Trophoblast cell (in vitro differentiated cells and primary cell): Measurements from ENCODE around the gene KRTAP10-12.

Source experiments
- DNase-seq, 2 donors: peaks; one replicate each; pipeline ENCODE4 v3.0.0-alpha.2; 2016
- H2AFZ ChIP-seq: 2 replicates; pipeline ENCODE4 v1.6.1; 2013; ENCODE audit warnings: low read length, moderate library complexity, mild to moderate bottlenecking; ENCODE audit not compliant: insufficient read depth, poor library complexity
- H2AK5ac ChIP-seq: 2 replicates; pipeline ENCODE4 v1.6.1; 2013; ENCODE audit warnings: mild to moderate bottlenecking, low read length
- H2BK120ac ChIP-seq: 2 replicates; pipeline ENCODE4 v1.6.1; 2013; ENCODE audit warnings: low read length, mild to moderate bottlenecking, moderate library complexity; ENCODE audit not compliant: insufficient read depth, poor library complexity
- H2BK12ac ChIP-seq: 2 replicates; pipeline ENCODE4 v1.6.1; 2013; ENCODE audit warnings: mild to moderate bottlenecking, low read length, moderate library complexity
- H2BK5ac ChIP-seq: 2 replicates; pipeline ENCODE4 v1.6.1; 2013; ENCODE audit warnings: low read length, low read depth, moderate library complexity, mild to moderate bottlenecking; ENCODE audit not compliant: poor library complexity
- H3K14ac ChIP-seq: 2 replicates; pipeline ENCODE4 v1.6.1; 2013; ENCODE audit warnings: mild to moderate bottlenecking, low read length
- H3K18ac ChIP-seq: 2 replicates; pipeline ENCODE4 v1.6.1; 2013; ENCODE audit warnings: mild to moderate bottlenecking, low read length
- H3K23ac ChIP-seq: 2 replicates; pipeline ENCODE4 v1.6.1; 2013; ENCODE audit warnings: low read length
- H3K27ac ChIP-seq: 2 replicates; pipeline ENCODE4 v1.5.1; 2013; ENCODE audit warnings: low read depth, mild to moderate bottlenecking, inconsistent platforms, low read length, moderate library complexity
- H3K27me3 ChIP-seq: 2 replicates; pipeline ENCODE4 v1.6.1; 2013; ENCODE audit warnings: inconsistent platforms, mild to moderate bottlenecking, low read length, moderate library complexity; ENCODE audit not compliant: insufficient read depth
- H3K36me3 ChIP-seq, 2 experiments: 1 replicate in 1 of 2; 2 replicates in 1 of 2; pipeline ENCODE4 v1.6.1; 2013; ENCODE audit warnings: low read length in 2 of 2, mild to moderate bottlenecking in 2 of 2, moderate library complexity in 1 of 2; ENCODE audit not compliant: insufficient read depth in 2 of 2, control insufficient read depth in 1 of 2
- H3K4ac ChIP-seq: 2 replicates; pipeline ENCODE4 v1.6.1; 2013; ENCODE audit warnings: low read depth, mild to moderate bottlenecking, low read length, moderate library complexity
- H3K4me1 ChIP-seq, 2 experiments: 1 replicate in 1 of 2; 2 replicates in 1 of 2; pipeline ENCODE4 v1.6.1; 2013; ENCODE audit warnings: low read length in 2 of 2, mild to moderate bottlenecking in 2 of 2, moderate library complexity in 1 of 2; ENCODE audit not compliant: insufficient read depth in 2 of 2, control insufficient read depth in 1 of 2
- H3K4me2 ChIP-seq: 2 replicates; pipeline ENCODE4 v1.6.1; 2013; ENCODE audit warnings: inconsistent platforms, mild to moderate bottlenecking, low read length, moderate library complexity
- H3K4me3 ChIP-seq: 2 replicates; pipeline ENCODE4 v1.5.1; 2013; ENCODE audit warnings: mild to moderate bottlenecking, low read depth, low read length, inconsistent platforms
- H3K79me1 ChIP-seq: one replicate; pipeline ENCODE4 v1.6.1; 2013; ENCODE audit warnings: low read length
- H3K79me2 ChIP-seq: 2 replicates; pipeline ENCODE4 v1.6.1; 2013; ENCODE audit warnings: low read length, mild to moderate bottlenecking; ENCODE audit not compliant: control insufficient read depth, insufficient read depth, poor library complexity
- H3K9ac ChIP-seq: 2 replicates; pipeline ENCODE4 v1.6.1; 2013; ENCODE audit warnings: mild to moderate bottlenecking, low read length
- H3K9me3 ChIP-seq: 2 replicates; pipeline ENCODE4 v1.6.1; 2013; ENCODE audit warnings: low read depth, mild to moderate bottlenecking, control low read depth, inconsistent platforms, low read length; ENCODE audit not compliant: insufficient read depth
- H4K12ac ChIP-seq: 2 replicates; pipeline ENCODE4 v1.6.1; 2013; ENCODE audit warnings: low read depth, mild to moderate bottlenecking, low read length, moderate library complexity
- H4K8ac ChIP-seq: 2 replicates; pipeline ENCODE4 v1.6.1; 2013; ENCODE audit warnings: low read depth, mild to moderate bottlenecking, low read length, moderate library complexity
- H4K91ac ChIP-seq: one replicate; pipeline ENCODE4 v1.6.1; 2013; ENCODE audit warnings: low read depth, mild to moderate bottlenecking, low read length, moderate library complexity
- WGBS: extraction: QIAGEN DNeasy Blood & Tissue Kit; methylation state at CpG from one replicate; pipeline ENCODE4 v1.1.7; 2013; ENCODE audit warnings: missing lambda C conversion rate; ENCODE audit not compliant: insufficient read length, insufficient coverage; ENCODE audit errors: extremely low coverage; 5-methylcytosine and 5-hydroxymethylcytosine counted together

KRTAP10-12 gene

GRCh38 chr21:44714905-44715304 is 17.9 kb downstream of the KRTAP10-12 start:
- no peaks in the 10 kb centered on the region for H3K36me3 ChIP-seq
- no peaks in the 10 kb centered on the region for H3K9me3 ChIP-seq
- H3K4me1 ChIP-seq: peaks cover 0 to 7% of the 10 kb centered on the region in 2 experiments
- no peak overlapping the region for H2BK12ac ChIP-seq
- H2BK5ac ChIP-seq: no peak overlapping the region
- no peak overlapping the region for H3K27ac ChIP-seq
- H3K4me2 ChIP-seq: no peak overlapping the region
- no peak overlapping the region for H3K4me3 ChIP-seq
- no peak overlapping the region for H3K14ac ChIP-seq
- DNase-seq: no peak
- H4K91ac ChIP-seq: no peak overlapping the region
- no peak overlapping the region for H3K4ac ChIP-seq
- WGBS: no CpG with 5 or more reads among the region's 8 CpGs
- no peak overlapping the region for H4K8ac ChIP-seq
- H3K27me3 ChIP-seq: peaks cover 34% of the 10 kb centered on the region
- no peak overlapping the region for H3K9ac ChIP-seq
- H2AK5ac ChIP-seq: no peak overlapping the region
- no peak overlapping the region for H2AFZ ChIP-seq
- no peak overlapping the region for H3K23ac ChIP-seq
- no peaks in the 10 kb centered on the region for H3K79me2 ChIP-seq
- no peak overlapping the region for H4K12ac ChIP-seq
- H2BK120ac ChIP-seq: no peak overlapping the region
- no peak overlapping the region for H3K18ac ChIP-seq
- H3K79me1 ChIP-seq: no peaks in the 10 kb centered on the region

- no peak overlapping the region for H4K8ac ChIP-seq
- no peak overlapping the region for H2AFZ ChIP-seq
- DNase-seq: no peak
- no peaks in the 10 kb centered on the region for H3K4me1 ChIP-seq
- no peak overlapping the region for H3K4ac ChIP-seq
- H2BK5ac ChIP-seq: no peak overlapping the region
- no peaks in the 10 kb centered on the region for H3K36me3 ChIP-seq
- H3K79me1 ChIP-seq: no peaks in the 10 kb centered on the region
- no peak overlapping the region for H3K4me3 ChIP-seq
- peaks cover 14% of the 10 kb centered on the region for H3K27me3 ChIP-seq
- no peak overlapping the region for H3K18ac ChIP-seq
- H3K14ac ChIP-seq: no peak overlapping the region
- H2BK120ac ChIP-seq: no peak overlapping the region
- H3K9me3 ChIP-seq: no peaks in the 10 kb centered on the region
- no peak overlapping the region for H4K91ac ChIP-seq
- H4K12ac ChIP-seq: no peak overlapping the region
- H3K23ac ChIP-seq: no peak overlapping the region
- no peak overlapping the region for H3K9ac ChIP-seq
- H3K79me2 ChIP-seq: no peaks in the 10 kb centered on the region
- H3K4me2 ChIP-seq: no peak overlapping the region
- no peak overlapping the region for H2AK5ac ChIP-seq
- H3K27ac ChIP-seq: no peak overlapping the region
- H2BK12ac ChIP-seq: no peak overlapping the region
Measured at GRCh38 chr21:44716984-44717383, 20.0 kb downstream of the KRTAP10-12 start.

- Histone ChIP-seq H2AFZ (no peak overlapping the region), H4K91ac (no peak overlapping the region), H3K14ac (no peak overlapping the region), H3K9ac (no peak overlapping the region), H3K27ac (no peak overlapping the region), H2BK12ac (no peak overlapping the region), H3K4me2 (no peak overlapping the region), H3K27me3 (peaks cover 3% of the 10 kb centered on the region), H3K4me3 (no peak overlapping the region), H3K4ac (no peak overlapping the region), H4K8ac (no peak overlapping the region), H3K79me1 (no peaks in the 10 kb centered on the region), H2AK5ac (no peak overlapping the region), H3K18ac (no peak overlapping the region), H3K79me2 (no peaks in the 10 kb centered on the region), H4K12ac (no peak overlapping the region), H3K4me1 (peaks cover 0 to 1% of the 10 kb centered on the region in 2 experiments), H3K9me3 (no peaks in the 10 kb centered on the region), H2BK5ac (no peak overlapping the region), H3K23ac (no peak overlapping the region), H2BK120ac (no peak overlapping the region), H3K36me3 (no peaks in the 10 kb centered on the region)
- no CpG with 5 or more reads among the region's 2 CpGs for WGBS
- no peak for DNase-seq
Measured at GRCh38 chr21:44718093-44718492, 21.1 kb downstream of the KRTAP10-12 start.

GRCh38 chr21:44718571-44718970 is 21.6 kb downstream of the KRTAP10-12 start:
- H3K4me1 ChIP-seq: peaks cover 0 to 6% of the 10 kb centered on the region in 2 experiments
- no peaks in the 10 kb centered on the region for H3K79me2 ChIP-seq
- H3K23ac ChIP-seq: no peak overlapping the region
- no peak overlapping the region for H3K9ac ChIP-seq
- no peak overlapping the region for H2BK5ac ChIP-seq
- H4K12ac ChIP-seq: no peak overlapping the region
- H3K4me2 ChIP-seq: no peak overlapping the region
- H3K36me3 ChIP-seq: no peaks in the 10 kb centered on the region
- H3K79me1 ChIP-seq: no peaks in the 10 kb centered on the region
- H2BK12ac ChIP-seq: no peak overlapping the region
- no peak overlapping the region for H2BK120ac ChIP-seq
- H2AFZ ChIP-seq: no peak overlapping the region
- H3K9me3 ChIP-seq: peaks cover under 1% of the 10 kb centered on the region
- no peak overlapping the region for H2AK5ac ChIP-seq
- DNase-seq: no peak
- H3K27me3 ChIP-seq: no peaks in the 10 kb centered on the region
- no peak overlapping the region for H3K14ac ChIP-seq
- no CpG with 5 or more reads among the region's 6 CpGs for WGBS
- H4K8ac ChIP-seq: no peak overlapping the region
- no peak overlapping the region for H3K18ac ChIP-seq
- no peak overlapping the region for H3K4me3 ChIP-seq
- no peak overlapping the region for H4K91ac ChIP-seq
- H3K4ac ChIP-seq: no peak overlapping the region
- H3K27ac ChIP-seq: no peak overlapping the region
